Body of pancreas (tissue), 4 donors: ENCODE measurements around the gene TWF2. TPM values are rescaled to one million over a fixed set of nuclear protein-coding genes. Genes with fewer than 3 reads are reported as not detected.

ENCODE experiments used
- ATAC-seq: fragments of 150-250 bp; one replicate; pipeline ENCODE4 v1.9.1; 2016
- DNase-seq, 4 donors: peaks; one replicate each; pipeline ENCODE4 v3.0.0-alpha.2; 2019
- H3K27ac ChIP-seq, 4 donors: fragments of 200-600 bp; sonication (generic); 1 replicate in 3 of 4; 2 replicates in 1 of 4; pipeline versions ENCODE4 v1.5.1 to v1.6.1; 2016 to 2019; ENCODE audit warnings: mild to moderate bottlenecking in 1 of 4, mixed read lengths in 1 of 4, moderate library complexity in 1 of 4
- H3K27me3 ChIP-seq, 2 donors: fragments of 200-600 bp; sonication (generic); one replicate each; pipeline ENCODE4 v1.6.0; 2016; ENCODE audit warnings: mild to moderate bottlenecking in 1 of 2
- H3K36me3 ChIP-seq, 2 donors: fragments of 200-600 bp; sonication (generic); replicated peaks in 1 of 2; 2 replicates each; pipeline ENCODE4 v1.5.1; 2016; ENCODE audit warnings: low read depth in 2 of 2; ENCODE audit not compliant: insufficient read depth in 1 of 2
- H3K4me1 ChIP-seq: fragments of 200-600 bp; sonication (generic); one replicate; pipeline ENCODE4 v1.6.0; 2016
- H3K4me3 ChIP-seq, 2 donors: fragments of 200-600 bp; sonication (generic); 1 replicate in 1 of 2; 2 replicates in 1 of 2; pipeline ENCODE4 v1.5.1; 2016 to 2019
- H3K9me3 ChIP-seq, 3 donors: fragments of 200-600 bp; sonication (generic); 1 replicate in 2 of 3; 2 replicates in 1 of 3; pipeline ENCODE4 v1.5.1; 2016
- CTCF ChIP-seq, 7 experiments: fragments of 450-650 bp in 4 of 7; fragments of 200-600 bp in 3 of 7; sonication (generic) in 3 of 7; IDR thresholded peaks; one replicate each; pipeline ENCODE4 v1.5.1; 2016 to 2019; ENCODE audit warnings: antibody characterized with exemption in 7 of 7
- POLR2A ChIP-seq, 3 donors: fragments of 450-650 bp; IDR thresholded peaks; one replicate each; pipeline ENCODE4 v1.6.1; 2016; ENCODE audit warnings: antibody characterized with exemption in 3 of 3, mild to moderate bottlenecking in 2 of 3
- WGBS, 2 donors: methylation state at CpG; one replicate each; pipeline ENCODE4 v1.1.5; 2017; 5-methylcytosine and 5-hydroxymethylcytosine counted together
- intact Hi-C: fragments of 100-400 bp; cut with DNase I; formaldehyde crosslinking; loops from one replicate; pipeline ENCODE4 v1.15.1; 2023
- total RNA-seq, 2 donors: library from RNA; depleted of rRNA; stranded (reverse); fragments of >200 nt; gene quantifications; one replicate each; pipeline ENCODE4 v1.1.0, GENCODE V29; 2016

The TWF2 gene
- total RNA-seq, 2 donors from 2014 or later, result 26.7 to 35.8 TPM

- TF ChIP-seq CTCF (IDR thresholded peaks at IDR 0.05), result no peak
- no peak for TF ChIP-seq POLR2A (IDR thresholded peaks at IDR 0.05)
- 58% methylated on average over 7 of the region's 8 CpGs; no CpG with 5 or more reads in 1 of the 2 donors for WGBS, 2 donors
- Histone ChIP-seq H3K36me3 (no peaks in the 10 kb centered on the region), H3K9me3 (no peaks in the 10 kb centered on the region), H3K4me1 (peaks cover 14% of the 10 kb centered on the region), H3K4me3 (peak overlapping the region in 1 of 2 donors; percentile 30), H3K27me3 (no peaks in the 10 kb centered on the region), H3K27ac (peak overlapping the region; percentile 56 to 82 (median 68))
- DNase-seq, result no peak
- ATAC-seq, result no peak
- intact Hi-C loops, result no loop called here
Measured at GRCh38 chr3:52246264-52246620, 7.3 kb upstream of the TWF2 start.

- Histone ChIP-seq H3K9me3 (no peaks in the 10 kb centered on the region), H3K27me3 (no peaks in the 10 kb centered on the region), H3K36me3 (no peaks in the 10 kb centered on the region), H3K4me3 (peak within 1 kb of the TSS in 1 of 2 donors; percentile 30), H3K27ac (peak within 1 kb of the TSS; percentile 56 to 82 (median 68)), H3K4me1 (peaks cover 14% of the 10 kb centered on the region)
- peak; percentile 70 for ATAC-seq
- intact Hi-C loops, result no loop called here
- 3 to 7% methylated on average over 5 to 94 of the region's 98 CpGs for WGBS, 2 donors
- TF ChIP-seq POLR2A (IDR thresholded peaks at IDR 0.05), result peak in 1 of 3 donors; percentile 23
- TF ChIP-seq CTCF (IDR thresholded peaks at IDR 0.05), result no peak
- DNase-seq, result peak; percentile 47 to 63 (median 54)
Measured at GRCh38 chr3:52245322-52246263, 6.6 kb upstream of the TWF2 start, which contains the start of gene PPM1M. PPM1M (plus strand) TSS chr3:52245759; CDS start chr3:52245825, 66 bp downstream.

- no peak for ATAC-seq
- no peak for TF ChIP-seq POLR2A (IDR thresholded peaks at IDR 0.05)
- no peak for TF ChIP-seq CTCF (IDR thresholded peaks at IDR 0.05)
- no peak overlapping the region for H3K4me3 ChIP-seq
- peak overlapping the region in 2 of 4 donors; percentile 33 to 82 for H3K27ac ChIP-seq
- intact Hi-C loops, result no loop called here
- H3K27me3 ChIP-seq, result no peaks in the 10 kb centered on the region
- peak in 2 of 4 donors; percentile 11 to 67 for DNase-seq
- WGBS, 2 donors, result 70 to 92% methylated on average over 2 to 9 of the region's 9 CpGs
- no peaks in the 10 kb centered on the region for H3K36me3 ChIP-seq
- no peaks in the 10 kb centered on the region for H3K9me3 ChIP-seq
- peaks cover 27% of the 10 kb centered on the region for H3K4me1 ChIP-seq
Measured at GRCh38 chr3:52243791-52244628, 5.1 kb upstream of the TWF2 start.

- intact Hi-C loops, result no loop called here
- Histone ChIP-seq H3K4me3 (no peak overlapping the region), H3K36me3 (no peaks in the 10 kb centered on the region), H3K4me1 (peaks cover 42% of the 10 kb centered on the region), H3K27me3 (no peaks in the 10 kb centered on the region), H3K27ac (no peak overlapping the region), H3K9me3 (no peaks in the 10 kb centered on the region)
- 84 to 87% methylated on average over 1 of the region's 1 CpG for WGBS, 2 donors
- ATAC-seq, result no peak
- TF ChIP-seq POLR2A (IDR thresholded peaks at IDR 0.05) (no peak), CTCF (IDR thresholded peaks at IDR 0.05) (no peak)
- no peak for DNase-seq
Measured at GRCh38 chr3:52242039-52242438, 3.1 kb upstream of the TWF2 start.
